ENCODE measurements around the gene NPAS1.

NPAS1 gene

DNA sequence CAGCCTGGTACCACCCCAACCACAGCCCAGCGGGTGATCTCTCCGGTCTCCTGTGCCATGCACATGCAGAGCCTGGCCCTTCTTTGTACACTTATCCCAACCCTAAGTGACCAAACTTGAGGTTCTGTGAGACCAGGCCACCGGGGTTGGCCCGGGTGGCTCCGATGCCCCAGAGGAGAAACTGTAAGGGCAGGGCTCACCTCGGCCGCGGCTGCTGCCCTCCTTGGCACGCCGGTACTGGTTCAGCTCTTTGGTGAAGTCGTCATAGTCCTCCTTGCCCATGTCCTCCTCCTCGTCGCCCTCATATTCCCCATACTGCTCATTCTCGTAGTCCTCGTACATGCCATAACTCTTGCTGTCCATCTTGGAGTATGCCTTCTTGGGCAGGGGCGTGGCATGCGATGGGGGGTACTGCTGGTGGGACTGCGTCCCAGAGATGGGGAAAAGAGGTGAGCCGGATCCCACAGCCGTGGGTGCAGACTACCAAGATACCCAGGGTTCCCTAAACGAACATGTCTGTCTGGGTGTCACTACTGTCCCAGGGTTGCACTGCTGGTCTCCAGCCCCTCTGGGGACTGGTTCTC, 70.2 kb downstream of the NPAS1 start:
- DNase-seq = no peak

DNA sequence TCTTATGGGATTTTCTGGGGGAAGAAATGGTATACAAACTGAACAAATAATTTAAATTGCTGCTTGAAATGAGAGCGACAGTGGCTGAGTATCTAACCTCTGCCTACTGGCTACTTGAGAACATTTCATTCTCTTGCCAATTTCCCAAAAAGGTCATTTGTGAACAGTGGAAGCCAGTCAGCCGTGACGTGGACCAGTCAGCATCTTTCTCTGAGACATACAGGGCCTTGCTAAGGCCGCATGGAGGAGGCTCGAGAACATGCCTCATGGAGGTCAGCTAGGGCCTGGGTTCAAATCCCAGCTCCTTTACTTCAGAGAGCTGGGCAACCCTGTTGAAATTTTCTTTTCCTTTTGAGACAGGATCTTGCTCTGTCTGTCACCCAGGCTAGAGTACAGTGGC, 73.6 kb downstream of the NPAS1 start:
- DNase-seq = no peak

DNA sequence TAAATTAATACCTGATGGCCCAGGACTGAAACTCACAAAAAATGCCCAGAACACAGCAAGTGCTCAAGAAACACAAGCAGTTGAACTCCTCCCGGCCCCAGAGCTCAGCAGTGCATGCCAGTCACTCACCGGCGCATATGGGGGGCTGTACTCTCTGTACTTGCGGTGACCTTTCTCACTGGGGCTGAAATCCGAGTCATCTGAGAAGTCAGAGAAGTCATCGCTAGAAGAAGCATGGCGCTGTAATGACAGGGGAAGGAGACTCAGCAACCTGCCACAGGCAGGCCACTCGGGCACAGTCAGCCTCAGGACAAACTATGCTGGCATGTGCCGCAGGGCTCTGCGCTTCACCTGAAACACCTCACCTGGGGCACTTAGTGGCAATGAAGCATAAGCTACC, 74.2 kb downstream of the NPAS1 start:
- DNase-seq = no peak

DNA sequence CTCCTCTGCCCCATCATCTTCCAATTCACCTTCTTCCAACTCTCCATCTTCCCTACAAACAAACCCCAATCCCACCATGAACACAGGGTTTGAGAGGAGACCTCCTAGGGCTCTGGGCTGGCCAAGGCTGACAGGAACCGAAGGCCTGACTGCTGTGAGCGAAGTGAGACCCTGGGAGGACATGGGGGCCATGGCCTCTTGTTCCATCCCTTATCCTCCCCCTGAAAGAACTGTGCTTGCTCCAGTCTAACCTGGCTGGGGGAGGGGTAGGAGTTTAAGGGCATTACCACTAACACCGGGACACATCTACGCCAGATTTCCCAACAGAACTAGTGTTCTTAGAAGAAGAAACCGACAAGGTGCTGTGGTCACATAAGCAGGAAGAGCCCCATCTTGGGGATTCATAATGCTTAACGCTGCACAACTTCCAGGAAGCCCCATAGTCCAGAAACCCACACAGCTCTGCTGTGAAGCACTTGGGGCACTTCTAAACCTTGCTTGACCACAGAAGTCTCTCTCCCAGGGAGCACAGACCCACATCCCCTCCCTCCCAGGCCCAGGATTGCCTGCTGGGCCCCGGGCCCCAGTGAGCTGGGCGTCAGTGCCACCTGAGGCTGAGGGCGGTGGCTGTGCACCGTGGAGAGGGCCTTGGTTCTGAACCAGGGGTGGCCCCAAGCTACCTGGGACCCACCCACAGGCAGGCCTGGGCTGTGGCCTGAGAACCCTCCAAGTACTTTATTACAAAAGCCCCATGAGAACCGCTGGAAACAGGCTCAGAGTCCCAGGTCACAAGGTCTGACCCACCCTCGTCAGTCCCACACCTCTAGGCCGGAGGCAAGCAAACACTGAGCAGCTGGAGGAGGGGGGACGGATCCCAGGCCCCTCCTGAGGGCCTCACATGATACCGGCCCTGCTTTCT, 75.2 kb downstream of the NPAS1 start:
- no peak for DNase-seq
